Measurements from ENCODE around the gene TWF1. TPM values are rescaled to one million over a fixed set of nuclear protein-coding genes. Genes with fewer than 3 reads are reported as not detected.

Gene TWF1
- total and polyA plus RNA-seq, 9 of the 15 experiments (the other 6 are each of a cell fraction or from before 2014, with no cell fraction given), result 10.3 to 29.4 (median 23.4) TPM

DNA sequence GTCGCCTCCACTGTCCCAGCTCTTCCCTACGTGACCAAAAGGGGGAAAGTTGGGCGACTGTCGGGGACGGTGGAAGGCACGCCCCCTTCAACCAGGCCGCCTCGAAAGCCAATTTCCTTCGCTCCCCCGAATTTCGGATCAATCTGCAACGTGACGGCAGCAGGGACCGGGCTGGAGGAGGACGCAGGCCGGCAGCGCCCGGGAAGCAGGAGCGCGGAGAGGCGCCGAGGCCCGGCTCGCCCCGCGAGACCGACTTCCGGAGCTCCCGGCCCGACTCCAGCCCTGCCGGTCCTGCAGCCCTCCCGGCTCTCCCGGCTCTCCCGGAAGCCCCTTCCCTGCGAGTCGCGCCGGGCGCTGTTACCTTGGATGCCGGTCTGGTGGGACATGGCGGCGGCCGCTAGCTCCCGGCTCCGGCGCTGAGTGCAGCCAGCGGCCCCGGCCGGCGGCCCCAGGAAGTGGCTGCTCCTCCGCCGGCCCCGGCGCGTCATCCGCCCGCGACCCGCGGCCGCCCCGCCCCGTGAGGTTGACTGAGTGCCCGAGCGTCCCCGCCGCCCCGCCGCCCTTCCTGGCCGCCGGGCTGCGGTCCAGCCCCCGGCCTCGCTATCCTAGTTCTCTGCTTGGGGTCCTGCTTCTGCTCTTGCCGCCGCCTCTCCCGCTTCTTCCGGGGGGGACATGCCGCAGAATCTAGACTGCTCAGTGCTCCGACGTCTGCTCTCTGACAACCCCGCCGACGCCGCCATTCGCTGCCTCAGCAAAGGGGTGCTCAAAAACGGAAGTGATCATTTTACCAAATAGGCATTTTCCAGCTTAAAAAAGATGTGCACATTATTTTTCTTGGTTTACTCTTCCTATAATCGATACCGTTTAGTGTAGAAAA is at the start of gene TWF1 (continued):
- TF ChIP-seq MYC (IDR thresholded peaks at IDR 0.05; ENCODE audit: low read depth, low read length), result peak; percentile 37; the same call in 1 of the 2 replicates
- TF ChIP-seq MYC (CRISPR knock-in tag; IDR thresholded peaks at IDR 0.05; ENCODE audit: borderline replicate concordance, low read depth), result no peak
- TF ChIP-seq RNF2 (IDR thresholded peaks at IDR 0.05), result no peak
- TF ChIP-seq DIDO1 (tag; IDR thresholded peaks at IDR 0.05; ENCODE audit: low read depth), result no peak
- TF ChIP-seq, protein P1, sequence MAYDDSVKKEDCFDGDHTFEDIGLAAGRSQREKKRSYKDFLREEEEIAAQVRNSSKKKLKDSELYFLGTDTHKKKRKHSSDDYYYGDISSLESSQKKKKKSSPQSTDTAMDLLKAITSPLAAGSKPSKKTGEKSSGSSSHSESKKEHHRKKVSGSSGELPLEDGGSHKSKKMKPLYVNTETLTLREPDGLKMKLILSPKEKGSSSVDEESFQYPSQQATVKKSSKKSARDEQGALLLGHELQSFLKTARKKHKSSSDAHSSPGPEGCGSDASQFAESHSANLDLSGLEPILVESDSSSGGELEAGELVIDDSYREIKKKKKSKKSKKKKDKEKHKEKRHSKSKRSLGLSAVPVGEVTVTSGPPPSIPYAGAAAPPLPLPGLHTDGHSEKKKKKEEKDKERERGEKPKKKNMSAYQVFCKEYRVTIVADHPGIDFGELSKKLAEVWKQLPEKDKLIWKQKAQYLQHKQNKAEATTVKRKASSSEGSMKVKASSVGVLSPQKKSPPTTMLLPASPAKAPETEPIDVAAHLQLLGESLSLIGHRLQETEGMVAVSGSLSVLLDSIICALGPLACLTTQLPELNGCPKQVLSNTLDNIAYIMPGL (CRISPR knock-in tag; IDR thresholded peaks at IDR 0.05), result no peak
- TF ChIP-seq PCBP1 (IDR thresholded peaks at IDR 0.05; ENCODE audit: low read depth, low read length, poor library complexity, severe bottlenecking), result no peak
- TF ChIP-seq SREBF1 (IDR thresholded peaks at IDR 0.05; ENCODE audit: borderline replicate concordance, low read depth, low read length), result no peak
- TF ChIP-seq CAMTA2 (CRISPR knock-in tag; conservative IDR thresholded peaks at IDR 0.05), result no peak
- TF ChIP-seq MTF1 (CRISPR knock-in tag; IDR thresholded peaks at IDR 0.05; ENCODE audit: borderline replicate concordance), result no peak
- TF ChIP-seq ZNF24 (IDR thresholded peaks at IDR 0.05), result 0 out of 2 replicates have a peak, but pooled peaks have one; percentile 13
- no peak for TF ChIP-seq EWSR1 (IDR thresholded peaks at IDR 0.05; ENCODE audit: borderline replicate concordance, low read depth, partially characterized antibody)
- TF ChIP-seq CUX1 (CRISPR knock-in tag; IDR thresholded peaks at IDR 0.05), result no peak
- TF ChIP-seq ZNF316 (IDR thresholded peaks at IDR 0.05), result peak; percentile 86
- TF ChIP-seq KLF13 (tag; IDR thresholded peaks at IDR 0.05; ENCODE audit: borderline replicate concordance, low read depth), result peak; percentile 84
- TF ChIP-seq THAP7 (CRISPR knock-in tag; IDR thresholded peaks at IDR 0.05), result no peak
- no peak for TF ChIP-seq PHF21A (IDR thresholded peaks at IDR 0.05; ENCODE audit: borderline replicate concordance, low read depth)
- no peak for TF ChIP-seq DACH1 (IDR thresholded peaks at IDR 0.05; ENCODE audit: partially characterized antibody)
- TF ChIP-seq POLR2H (tag; IDR thresholded peaks at IDR 0.05; ENCODE audit: low read depth), result peak; percentile 85
- no peak for TF ChIP-seq CGGBP1 (CRISPR knock-in tag; IDR thresholded peaks at IDR 0.05)
- TF ChIP-seq SMARCC2 (IDR thresholded peaks at IDR 0.05; ENCODE audit: low read depth), result no peak
